RWPE2 (cell line): ENCODE results near the gene SLTM.

Experiments used
- ATAC-seq: fragments of 200-7000 bp; cut with Tn5 transposase; 3 replicates; pipeline ENCODE4 v1.9.1; 2021; ENCODE audit warnings: low read depth
- DNase-seq: peaks from one replicate; pipeline ENCODE4 v3.0.0-alpha.2; 2020; ENCODE audit warnings: low spot score
- H3K27ac ChIP-seq: fragments of 450-650 bp; 2 replicates; pipeline ENCODE4 v1.5.1; 2017; ENCODE audit warnings: mild to moderate bottlenecking; ENCODE audit not compliant: poor library complexity, severe bottlenecking
- H3K27me3 ChIP-seq: fragments of 250-450 bp; sonication (Bioruptor Pico); 2 replicates; pipeline ENCODE4 v1.5.1; 2021; ENCODE audit warnings: mild to moderate bottlenecking, moderate library complexity; ENCODE audit not compliant: insufficient read depth, poor library complexity, severe bottlenecking
- H3K36me3 ChIP-seq: fragments of 250-450 bp; sonication (Bioruptor Pico); 2 replicates; pipeline ENCODE4 v1.5.1; 2020; ENCODE audit warnings: low read depth, mild to moderate bottlenecking, moderate library complexity
- H3K4me1 ChIP-seq: fragments of 250-450 bp; sonication (Bioruptor Pico); 2 replicates; pipeline ENCODE4 v1.5.1; 2021; ENCODE audit warnings: mild to moderate bottlenecking, moderate library complexity; ENCODE audit not compliant: insufficient read depth, poor library complexity, severe bottlenecking
- H3K4me3 ChIP-seq: fragments of 250-450 bp; sonication (Bioruptor Pico); 2 replicates; pipeline ENCODE4 v1.5.1; 2021; ENCODE audit warnings: mild to moderate bottlenecking, moderate library complexity; ENCODE audit not compliant: severe bottlenecking
- H3K9me3 ChIP-seq: fragments of 250-450 bp; sonication (Bioruptor Pico); 2 replicates; pipeline ENCODE4 v1.5.1; 2021; ENCODE audit warnings: mild to moderate bottlenecking, moderate library complexity; ENCODE audit not compliant: severe bottlenecking
- CTCF ChIP-seq: fragments of 450-650 bp; IDR thresholded peaks from one replicate; pipeline ENCODE4 v1.5.1; 2017; ENCODE audit warnings: mild to moderate bottlenecking, moderate library complexity; ENCODE audit not compliant: poor library complexity, severe bottlenecking

The SLTM gene

GRCh38 chr15:58931987-58932588 is 1.4 kb downstream of the SLTM start:
- DNase-seq = no peak

GRCh38 chr15:58929891-58930416 is 3.5 kb downstream of the SLTM start:
- Histone ChIP-seq H3K27ac (no peak overlapping the region), H3K27me3 (no peaks in the 10 kb centered on the region), H3K4me1 (peaks cover 25% of the 10 kb centered on the region), H3K36me3 (peaks cover 59% of the 10 kb centered on the region), H3K9me3 (no peaks in the 10 kb centered on the region), H3K4me3 (no peak overlapping the region)
- ATAC-seq (no peak), DNase-seq (no peak)
- no peak for TF ChIP-seq CTCF

More at GRCh38 chr15:58931987-58932588, 1.4 kb downstream of the SLTM start:
- ATAC-seq = no peak
- TF ChIP-seq CTCF = no peak
- Histone ChIP-seq H3K9me3 (no peaks in the 10 kb centered on the region), H3K27me3 (no peaks in the 10 kb centered on the region), H3K4me3 (peak overlapping the region; percentile 79), H3K27ac (peak overlapping the region; percentile 90), H3K4me1 (peaks cover 20% of the 10 kb centered on the region), H3K36me3 (peaks cover 42% of the 10 kb centered on the region)

- Histone ChIP-seq H3K9me3 (no peaks in the 10 kb centered on the region), H3K27me3 (no peaks in the 10 kb centered on the region), H3K4me3 (no peak overlapping the region), H3K36me3 (peaks cover 77% of the 10 kb centered on the region), H3K27ac (no peak overlapping the region), H3K4me1 (peaks cover 27% of the 10 kb centered on the region)
- TF ChIP-seq CTCF = no peak
- ATAC-seq (no peak), DNase-seq (no peak)
Measured at GRCh38 chr15:58926823-58927222, 6.7 kb downstream of the SLTM start.

GRCh38 chr15:58924327-58924726 is 9.2 kb downstream of the SLTM start:
- H3K4me1 ChIP-seq = peaks cover 17% of the 10 kb centered on the region
- H3K4me3 ChIP-seq = no peak overlapping the region
- no peak for DNase-seq
- no peaks in the 10 kb centered on the region for H3K9me3 ChIP-seq
- H3K36me3 ChIP-seq = peaks cover 83% of the 10 kb centered on the region
- no peak for ATAC-seq
- no peaks in the 10 kb centered on the region for H3K27me3 ChIP-seq
- TF ChIP-seq CTCF = no peak
- peak overlapping the region; percentile 6 for H3K27ac ChIP-seq

GRCh38 chr15:58923696-58924300 is 9.7 kb downstream of the SLTM start:
- no peak overlapping the region for H3K27ac ChIP-seq
- no peak overlapping the region for H3K4me3 ChIP-seq
- peaks cover 17% of the 10 kb centered on the region for H3K4me1 ChIP-seq
- no peaks in the 10 kb centered on the region for H3K9me3 ChIP-seq
- ATAC-seq (no peak), DNase-seq (no peak)
- TF ChIP-seq CTCF = no peak
- H3K36me3 ChIP-seq = peaks cover 78% of the 10 kb centered on the region
- no peaks in the 10 kb centered on the region for H3K27me3 ChIP-seq
